ENCODE data around the gene MB21D2. TPM values are rescaled to one million over a fixed set of nuclear protein-coding genes. Genes with fewer than 3 reads are reported as not detected.

MB21D2 gene
- total RNA-seq, 1 experiment from 2014 or later, result 2.8 TPM

DNA sequence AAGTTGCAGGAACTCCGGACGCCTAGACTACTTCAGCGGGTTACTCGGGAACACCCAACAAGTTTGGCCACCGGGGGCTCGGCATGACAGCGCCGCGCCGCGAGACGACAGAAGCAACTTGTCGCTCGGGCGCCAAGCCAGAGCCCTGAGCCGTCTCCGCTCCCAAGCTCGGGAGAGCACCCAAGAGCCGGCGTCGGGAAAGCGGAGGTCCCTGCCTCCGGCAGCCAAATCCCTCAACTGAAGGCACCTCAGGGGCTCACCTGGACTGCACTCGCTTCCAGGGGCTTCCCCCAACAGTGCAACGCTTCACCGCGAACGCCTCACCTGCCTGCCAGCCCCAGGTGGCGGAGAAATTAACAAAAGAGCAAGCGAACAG is 640 bp downstream of the MB21D2 start:
- ChIA-PET POLR2A (no interaction called here), RAD21 (ENCODE audit: low non-redundant PET in 1 of 2, low total read pairs in 2 of 2, uncharacterized antibody in 2 of 2, unreplicated experiment in 2 of 2) (no interaction called here), CTCF (no interaction called here)
- H3K9me2 ChIP-seq (ENCODE audit: insufficient read depth), result no peaks in the 10 kb centered on the region
- peak overlapping the region; percentile 74 to 88 for H3K4me3 ChIP-seq (replicated peaks in 1 of 2; ENCODE audit: low read depth in 1 of 2, low read length in 2 of 2)
- peak overlapping the region; percentile 80 for H3K4me2 ChIP-seq (ENCODE audit: low read length)
- H3K27ac ChIP-seq (ENCODE audit: low read depth, low read length), result peak overlapping the region; percentile 54
- no peaks in the 10 kb centered on the region for H3K36me3 ChIP-seq (ENCODE audit: control insufficient read depth in 1 of 2, insufficient read depth in 2 of 2, low read length in 2 of 2)
- no peaks in the 10 kb centered on the region for H3K27me3 ChIP-seq (ENCODE audit: insufficient read depth, low read length)
- H2AFZ ChIP-seq (ENCODE audit: low read depth, low read length, poor library complexity, severe bottlenecking), result peak overlapping the region; percentile 77
- H3K9me3 ChIP-seq (ENCODE audit: control insufficient read depth in 1 of 2, insufficient read depth in 1 of 2, low read depth in 1 of 2, low read length in 2 of 2), result no peaks in the 10 kb centered on the region
- peaks cover 0 to 19% of the 10 kb centered on the region in 2 experiments; a peak in 2 of 4 replicates for H3K4me1 ChIP-seq (ENCODE audit: control insufficient read depth in 1 of 2, insufficient read depth in 2 of 2, low read length in 2 of 2)
- TF ChIP-seq TCF7L2 (IDR thresholded peaks at IDR 0.05; ENCODE audit: borderline replicate concordance, extremely low read depth, insufficient read depth, insufficient read length) (peak; percentile 34), SIN3A (IDR thresholded peaks at IDR 0.05; ENCODE audit: low read depth) (peak; percentile 58; the same call in 1 of the 2 replicates), RAD21 (IDR thresholded peaks at IDR 0.05; ENCODE audit: low read depth) (peak; percentile 21; the same call in 1 of the 2 replicates), YY1 (IDR thresholded peaks at IDR 0.05; ENCODE audit: extremely low read depth, insufficient replicate concordance, low read depth, low read length) (no peak), POLR2AphosphoS5 (IDR thresholded peaks at IDR 0.05; ENCODE audit: low read depth, low read length) (no peak), EZH2phosphoT487 (IDR thresholded peaks at IDR 0.05; ENCODE audit: borderline replicate concordance) (no peak), ZFX (IDR thresholded peaks at IDR 0.05) (no peak)
- TF ChIP-seq, protein P1, sequence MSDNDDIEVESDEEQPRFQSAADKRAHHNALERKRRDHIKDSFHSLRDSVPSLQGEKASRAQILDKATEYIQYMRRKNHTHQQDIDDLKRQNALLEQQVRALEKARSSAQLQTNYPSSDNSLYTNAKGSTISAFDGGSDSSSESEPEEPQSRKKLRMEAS (IDR thresholded peaks at IDR 0.05), result peak; percentile 43; the same call in 1 of the 2 replicates
- peaks cover 12% of the 10 kb centered on the region; the same call in 1 of the 2 replicates for H3K79me2 ChIP-seq (ENCODE audit: insufficient read depth, low read length)
- ATAC-seq, result peak; percentile 34
- intact Hi-C loops (cut with micrococcal nuclease), result loop anchor here (5.0 kb wide), 2 partner anchors 125 to 1410 kb away; no protein-coding TSS in a partner anchor
- DNase-seq (ENCODE audit: low read depth, low spot score), result no peak
- BruUV-seq (replicated peaks), result no TSS peak
- no peaks in the 10 kb centered on the region for H4K20me1 ChIP-seq (ENCODE audit: insufficient read depth)
- H3K9ac ChIP-seq (ENCODE audit: low read length), result peak overlapping the region; percentile 71

GRCh38 chr3:192916371-192917027 is 1.2 kb downstream of the MB21D2 start:
- Histone ChIP-seq H3K4me2 (ENCODE audit: low read length) (peak overlapping the region; percentile 80), H3K4me1 (ENCODE audit: control insufficient read depth in 1 of 2, insufficient read depth in 2 of 2, low read length in 2 of 2) (peaks cover 0 to 19% of the 10 kb centered on the region in 2 experiments; a peak in 2 of 4 replicates), H2AFZ (ENCODE audit: low read depth, low read length, poor library complexity, severe bottlenecking) (peak overlapping the region; percentile 77), H4K20me1 (ENCODE audit: insufficient read depth) (no peaks in the 10 kb centered on the region), H3K27ac (ENCODE audit: low read depth, low read length) (peak overlapping the region; percentile 54; the same call in 1 of the 2 replicates), H3K36me3 (ENCODE audit: control insufficient read depth in 1 of 2, insufficient read depth in 2 of 2, low read length in 2 of 2) (no peaks in the 10 kb centered on the region), H3K4me3 (replicated peaks in 1 of 2; ENCODE audit: low read depth in 1 of 2, low read length in 2 of 2) (peak overlapping the region; percentile 74 to 88), H3K9me2 (ENCODE audit: insufficient read depth) (no peaks in the 10 kb centered on the region), H3K79me2 (ENCODE audit: insufficient read depth, low read length) (peaks cover 12% of the 10 kb centered on the region), H3K27me3 (ENCODE audit: insufficient read depth, low read length) (no peaks in the 10 kb centered on the region), H3K9me3 (ENCODE audit: control insufficient read depth in 1 of 2, insufficient read depth in 1 of 2, low read depth in 1 of 2, low read length in 2 of 2) (no peaks in the 10 kb centered on the region), H3K9ac (ENCODE audit: low read length) (peak overlapping the region; percentile 71)
- ATAC-seq (peak; percentile 11; the same call in 1 of the 2 replicates), DNase-seq (ENCODE audit: low read depth, low spot score) (no peak)
- BruUV-seq (replicated peaks), result no TSS peak
- intact Hi-C loops (cut with micrococcal nuclease), result loop anchor here (5.0 kb wide), 2 partner anchors 126 to 1411 kb away; no protein-coding TSS in a partner anchor
- POLR2A ChIA-PET, result no interaction called here
- CTCF ChIA-PET, result no interaction called here
- TF ChIP-seq RAD21 (IDR thresholded peaks at IDR 0.05; ENCODE audit: low read depth), result no peak
- TF ChIP-seq YY1 (IDR thresholded peaks at IDR 0.05; ENCODE audit: extremely low read depth, insufficient replicate concordance, low read depth, low read length), result no peak
- no peak for TF ChIP-seq POLR2AphosphoS5 (IDR thresholded peaks at IDR 0.05; ENCODE audit: low read depth, low read length)
- no peak for TF ChIP-seq TCF7L2 (IDR thresholded peaks at IDR 0.05; ENCODE audit: borderline replicate concordance, extremely low read depth, insufficient read depth, insufficient read length)
- TF ChIP-seq ZBTB33 (IDR thresholded peaks at IDR 0.05; ENCODE audit: extremely low read depth, insufficient replicate concordance, low read length), result no peak
- TF ChIP-seq POLR2A (IDR thresholded peaks at IDR 0.05; ENCODE audit: borderline replicate concordance, extremely low read depth, insufficient read depth, insufficient read length), result no peak
- no peak for TF ChIP-seq SRF (IDR thresholded peaks at IDR 0.05; ENCODE audit: low read depth)
- TF ChIP-seq EGR1 (IDR thresholded peaks at IDR 0.05; ENCODE audit: low read depth), result no peak
- TF ChIP-seq ATF3 (IDR thresholded peaks at IDR 0.05), result no peak
- no peak for TF ChIP-seq SIN3A (IDR thresholded peaks at IDR 0.05; ENCODE audit: low read depth)
- TF ChIP-seq SP1 (IDR thresholded peaks at IDR 0.05; ENCODE audit: low read depth), result no peak
- TF ChIP-seq EZH2phosphoT487 (IDR thresholded peaks at IDR 0.05; ENCODE audit: borderline replicate concordance), result no peak
- TF ChIP-seq ELF1 (IDR thresholded peaks at IDR 0.05; ENCODE audit: borderline replicate concordance, low read depth), result no peak
- RAD21 ChIA-PET (ENCODE audit: low non-redundant PET in 1 of 2, low total read pairs in 2 of 2, uncharacterized antibody in 2 of 2, unreplicated experiment in 2 of 2), result no interaction called here

Data from HCT116 (cell line).